Heart right ventricle (tissue), 16 donors: ENCODE measurements around the gene SV2A. TPM values are rescaled to one million over a fixed set of nuclear protein-coding genes. Genes with fewer than 3 reads are reported as not detected.

Experiments
- ATAC-seq, 8 donors: fragments of 200-7000 bp; cut with Tn5 transposase; one replicate each; pipeline ENCODE4 v1.9.1; 2020; ENCODE audit warnings: mild to moderate bottlenecking in 8 of 8, moderate library complexity in 8 of 8, moderate number of reproducible peaks in 1 of 8
- DNase-seq, 2 donors: peaks; one replicate each; pipeline ENCODE4 v3.0.0-alpha.2; 2020
- H3K27ac ChIP-seq, 10 donors: fragments of 200-600 bp; sonication (generic) in 2 of 10; one replicate each; pipeline versions ENCODE4 v1.5.0 to v1.8.0; 2020 to 2022; ENCODE audit warnings: mild to moderate bottlenecking in 3 of 10
- H3K27me3 ChIP-seq, 7 donors: fragments of 200-600 bp; one replicate each; pipeline ENCODE4 v1.8.0; 2021 to 2022; ENCODE audit warnings: mild to moderate bottlenecking in 2 of 7
- H3K36me3 ChIP-seq, 9 donors: fragments of 200-600 bp; sonication (generic) in 1 of 9; one replicate each; pipeline versions ENCODE4 v1.5.0 to v1.8.0; 2020 to 2022; ENCODE audit warnings: mild to moderate bottlenecking in 2 of 9
- H3K4me1 ChIP-seq, 9 donors: fragments of 200-600 bp; sonication (generic) in 1 of 9; one replicate each; pipeline versions ENCODE4 v1.5.0 to v1.8.0; 2020 to 2022; ENCODE audit warnings: mild to moderate bottlenecking in 4 of 9
- H3K4me3 ChIP-seq, 10 donors: fragments of 200-600 bp; sonication (generic) in 2 of 10; one replicate each; pipeline versions ENCODE4 v1.5.0 to v1.8.0; 2020 to 2022; ENCODE audit warnings: mild to moderate bottlenecking in 7 of 10, moderate library complexity in 2 of 10
- H3K9me3 ChIP-seq, 11 donors: fragments of 200-600 bp in 10 of 11; sonication (generic) in 2 of 11; one replicate each; pipeline versions ENCODE4 v1.5.0 to v1.8.0; 2013 to 2022; ENCODE audit warnings: mild to moderate bottlenecking in 2 of 11, control low read depth in 1 of 11, moderate library complexity in 1 of 11
- WGBS, 2 donors: extraction: QIAGEN DNeasy Blood & Tissue Kit; methylation state at CpG; one replicate each; pipeline ENCODE4 v1.1.7; 2013; ENCODE audit warnings: inconsistent platforms in 1 of 2; 5-methylcytosine and 5-hydroxymethylcytosine counted together
- intact Hi-C, 10 donors: fragments of 100-400 bp; cut with DNase I; formaldehyde crosslinking; loops; one replicate each; pipeline versions ENCODE4 v1.11.1 to v1.14.2; 2022
- long read RNA-seq, 3 donors: library from polyadenylated mRNA; unstranded; transcript quantifications; one replicate each; pipeline ENCODE4 v2.0.0, GENCODE V29; 2020 to 2021
- polyA plus RNA-seq, 2 donors: library from polyadenylated mRNA; stranded (reverse); fragments of 200-250 nt; gene quantifications; one replicate each; pipeline ENCODE4 v1.2.3, GENCODE V29; 2013
- total RNA-seq, 10 donors: library from RNA; stranded (reverse); fragmentation: NEBNext Ultra II Directional in 3 of 10; extraction: Animal tissue kit (Norgen Biotek cat#: 25700) in 3 of 10; gene quantifications; one replicate each; pipeline versions ENCODE4 v1.2.1 to v1.2.4, GENCODE V29; 2021 to 2023
- TF ChIP-seq, protein P1 (sequence below), 9 donors: fragments of 200-600 bp; sonication (generic) in 2 of 9; IDR thresholded peaks; one replicate each; pipeline versions ENCODE4 v1.5.0 to v1.8.0; 2021 to 2022; ENCODE audit warnings: antibody characterized with exemption in 9 of 9, mild to moderate bottlenecking in 5 of 9, moderate library complexity in 1 of 9
- donor health status: Arrhythmogenic right ventricular cardiomyopathy.
- donor health status: ischemic (EF 13 %, LVEDD 7.1; RV severe dilation, severe dysfunction).
- donor health status: healthy with polysubstance abuse.
- donor health status: DM: no; HTN: yes; CAD: no.
- donor health status: DM: no; HTN: no; CAD: no.
- donor health status: ischemic (EF 25% LVEDD 6.9; RV normal size, moderate dysfunction).
- donor health status: ischemic (EF 25% LVEDD 5.7; RV mildly dilated, moderate dysfunction).
- donor health status: healthy.
- donor health status: DM: yes; HTN: yes; CAD: no.
- donor health status: Ischemic cardiomyopathy.
- donor health status: ischemic (EF 35%, LVEDD 5.7; RV mildly dilated, moderate dysfunction).
- donor health status: nonischemic (EF 11% LVEDD 7.7; RV severe dilation, severe dysfunction).
- donor health status: DM: yes; HTN: yes; CAD: no.
- donor health status: PGD.
- donor health status: ischemic (EF 29% LVEDD 5.4; RV normal size, mild dysfunction).
- donor health status: nonischemic (EF 23%, LVEDD 6.1; RV moderate dilation, normal function).

Gene SV2A, protein sequence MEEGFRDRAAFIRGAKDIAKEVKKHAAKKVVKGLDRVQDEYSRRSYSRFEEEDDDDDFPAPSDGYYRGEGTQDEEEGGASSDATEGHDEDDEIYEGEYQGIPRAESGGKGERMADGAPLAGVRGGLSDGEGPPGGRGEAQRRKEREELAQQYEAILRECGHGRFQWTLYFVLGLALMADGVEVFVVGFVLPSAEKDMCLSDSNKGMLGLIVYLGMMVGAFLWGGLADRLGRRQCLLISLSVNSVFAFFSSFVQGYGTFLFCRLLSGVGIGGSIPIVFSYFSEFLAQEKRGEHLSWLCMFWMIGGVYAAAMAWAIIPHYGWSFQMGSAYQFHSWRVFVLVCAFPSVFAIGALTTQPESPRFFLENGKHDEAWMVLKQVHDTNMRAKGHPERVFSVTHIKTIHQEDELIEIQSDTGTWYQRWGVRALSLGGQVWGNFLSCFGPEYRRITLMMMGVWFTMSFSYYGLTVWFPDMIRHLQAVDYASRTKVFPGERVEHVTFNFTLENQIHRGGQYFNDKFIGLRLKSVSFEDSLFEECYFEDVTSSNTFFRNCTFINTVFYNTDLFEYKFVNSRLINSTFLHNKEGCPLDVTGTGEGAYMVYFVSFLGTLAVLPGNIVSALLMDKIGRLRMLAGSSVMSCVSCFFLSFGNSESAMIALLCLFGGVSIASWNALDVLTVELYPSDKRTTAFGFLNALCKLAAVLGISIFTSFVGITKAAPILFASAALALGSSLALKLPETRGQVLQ
- total RNA-seq (under 1 TPM; 0.14 to 0.68 (median 0.31) TPM), polyA plus RNA-seq (under 1 TPM; 0.44 to 0.48 TPM)
- long read RNA-seq, donor 1: 0 reads
- long read RNA-seq, donor 2: 0 reads
- long read RNA-seq, donor 3, partial matches to known transcripts: 0 of 1 reads
- long read RNA-seq, donor 3, other reads (novel, unspliced or antisense): 0 of 1 reads

DNA sequence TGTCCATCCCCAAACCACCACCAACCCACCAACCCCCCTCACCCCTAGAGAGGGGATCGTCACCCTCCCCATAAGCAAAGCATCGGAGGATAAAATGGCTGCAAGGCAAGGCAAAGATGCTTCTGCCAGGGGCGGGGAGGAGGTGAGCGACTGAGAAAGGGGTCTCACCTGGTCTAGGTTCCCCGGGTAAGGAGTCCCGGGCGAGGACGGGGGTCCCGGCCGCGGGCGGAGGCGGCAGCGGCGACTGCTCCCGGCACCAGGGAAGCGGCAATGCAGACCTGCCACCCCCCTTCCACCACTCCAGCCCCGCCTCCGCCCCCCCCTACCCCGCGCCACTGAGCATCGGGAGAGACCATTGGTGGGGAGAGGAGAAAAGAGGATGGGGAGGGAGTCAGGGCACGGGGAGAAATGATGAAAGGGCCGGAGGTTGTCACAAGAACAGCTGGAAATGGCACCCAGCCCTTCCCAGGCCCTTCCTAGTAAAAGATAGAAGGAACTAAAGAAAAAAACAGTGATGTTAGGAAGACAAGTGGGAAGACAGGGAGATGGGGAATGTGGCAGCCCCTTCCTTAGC, at the start of gene SV2A:
Gene SV2A, minus strand, starts transcription at position 274 of the 574 bp plus-strand sequence. CDS start 4,004 bp downstream, outside the sequence.
- ATAC-seq: peak in 5 of 8 donors; percentile 24 to 68 (median 56)
- Histone ChIP-seq H3K4me1 (peaks cover 0 to 16% (median 0%) of the 10 kb centered on the region in 9 donors), H3K27ac (no peak within 1 kb of the TSS), H3K4me3 (peak within 1 kb of the TSS; percentile 6 to 53 (median 48)), H3K36me3 (peaks cover 0 to 16% (median 5%) of the 10 kb centered on the region in 9 donors), H3K27me3 (peaks cover 0 to 26% (median 6%) of the 10 kb centered on the region in 7 donors), H3K9me3 (no peaks in the 10 kb centered on the region)
- 1 to 2% methylated on average over 24 of the region's 24 CpGs for WGBS, 2 donors
- intact Hi-C loops: no loop called here
- peak in 1 of 2 donors; percentile 26 for DNase-seq
- TF ChIP-seq, protein P1, sequence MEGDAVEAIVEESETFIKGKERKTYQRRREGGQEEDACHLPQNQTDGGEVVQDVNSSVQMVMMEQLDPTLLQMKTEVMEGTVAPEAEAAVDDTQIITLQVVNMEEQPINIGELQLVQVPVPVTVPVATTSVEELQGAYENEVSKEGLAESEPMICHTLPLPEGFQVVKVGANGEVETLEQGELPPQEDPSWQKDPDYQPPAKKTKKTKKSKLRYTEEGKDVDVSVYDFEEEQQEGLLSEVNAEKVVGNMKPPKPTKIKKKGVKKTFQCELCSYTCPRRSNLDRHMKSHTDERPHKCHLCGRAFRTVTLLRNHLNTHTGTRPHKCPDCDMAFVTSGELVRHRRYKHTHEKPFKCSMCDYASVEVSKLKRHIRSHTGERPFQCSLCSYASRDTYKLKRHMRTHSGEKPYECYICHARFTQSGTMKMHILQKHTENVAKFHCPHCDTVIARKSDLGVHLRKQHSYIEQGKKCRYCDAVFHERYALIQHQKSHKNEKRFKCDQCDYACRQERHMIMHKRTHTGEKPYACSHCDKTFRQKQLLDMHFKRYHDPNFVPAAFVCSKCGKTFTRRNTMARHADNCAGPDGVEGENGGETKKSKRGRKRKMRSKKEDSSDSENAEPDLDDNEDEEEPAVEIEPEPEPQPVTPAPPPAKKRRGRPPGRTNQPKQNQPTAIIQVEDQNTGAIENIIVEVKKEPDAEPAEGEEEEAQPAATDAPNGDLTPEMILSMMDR (IDR thresholded peaks at IDR 0.05): no peak

DNA sequence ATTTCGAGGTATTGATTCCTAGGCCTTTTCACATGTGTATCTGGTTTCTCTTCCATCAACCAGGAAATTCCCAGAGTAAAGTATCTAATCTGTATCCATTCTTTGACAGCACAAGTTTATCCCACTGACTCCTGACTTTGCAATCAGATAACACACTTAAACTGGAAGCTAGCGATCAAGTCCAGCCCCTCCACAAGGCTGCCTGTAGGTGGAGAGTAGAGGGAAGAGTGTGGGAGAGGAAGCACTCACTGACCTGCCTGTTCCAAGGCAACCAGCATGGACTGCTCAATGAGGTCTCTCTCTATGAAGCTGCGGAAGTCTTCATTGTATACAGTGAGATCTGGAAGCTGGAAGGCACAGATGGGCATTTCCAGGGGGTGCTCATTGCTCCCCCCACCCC, 49.4 kb upstream of the SV2A start:
- Histone ChIP-seq H3K27me3 (peaks cover 0 to 27% (median 0%) of the 10 kb centered on the region in 7 donors), H3K36me3 (peaks cover 0 to 94% (median 37%) of the 10 kb centered on the region in 9 donors)

DNA sequence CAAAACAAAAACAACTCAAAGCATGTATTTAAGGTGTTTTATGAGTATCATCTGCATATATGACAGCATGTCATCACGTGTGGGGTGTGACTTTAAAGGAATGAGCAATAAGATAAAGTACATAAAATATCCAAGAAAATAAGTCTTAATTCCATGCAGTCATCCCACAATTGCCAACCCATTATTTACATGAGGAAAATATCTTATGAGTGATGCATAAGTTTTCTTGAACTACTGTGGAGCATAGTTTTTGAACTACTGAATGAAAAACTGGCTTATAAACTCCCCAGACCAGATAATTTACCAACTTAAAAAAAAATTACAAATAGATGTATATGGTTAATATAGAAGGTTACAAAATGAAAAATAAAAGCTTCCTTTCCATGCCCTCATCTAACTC, 48.8 kb upstream of the SV2A start:
- intact Hi-C loops: loop anchor here in 2 of 10 donors (5.0 to 10.0 kb wide), 2 partner anchors 198 to 216 kb away; no protein-coding TSS in a partner anchor
- H3K9me3 ChIP-seq: no peaks in the 10 kb centered on the region
- ATAC-seq (no peak), DNase-seq (no peak)
- peaks cover 0 to 89% (median 31%) of the 10 kb centered on the region in 9 donors for H3K36me3 ChIP-seq
- TF ChIP-seq, protein P1 (IDR thresholded peaks at IDR 0.05): no peak
- H3K27me3 ChIP-seq: peaks cover 0 to 27% (median 0%) of the 10 kb centered on the region in 7 donors
- WGBS, 2 donors: 72 to 79% methylated on average over 1 of the region's 1 CpG
- no peak overlapping the region for H3K4me3 ChIP-seq
- H3K4me1 ChIP-seq: peaks cover 0 to 26% (median 11%) of the 10 kb centered on the region in 9 donors
- no peak overlapping the region for H3K27ac ChIP-seq

More for the DNA sequence above, 49.4 kb upstream of the SV2A start:
- H3K4me3 ChIP-seq: no peak overlapping the region
- peaks cover 0 to 24% (median 7%) of the 10 kb centered on the region in 9 donors for H3K4me1 ChIP-seq
- no peak overlapping the region for H3K27ac ChIP-seq
- 80 to 88% methylated on average over 3 of the region's 3 CpGs for WGBS, 2 donors
- DNase-seq (no peak), ATAC-seq (no peak)
- intact Hi-C loops: loop anchor here in 2 of 10 donors (5.0 to 10.0 kb wide), 2 partner anchors 198 to 215 kb away; no protein-coding TSS in a partner anchor
- no peaks in the 10 kb centered on the region for H3K9me3 ChIP-seq
- TF ChIP-seq, protein P1 (IDR thresholded peaks at IDR 0.05): no peak
